HepG2 (cell line): ENCODE results near the gene TBC1D10B. TPM values are rescaled to one million over a fixed set of nuclear protein-coding genes. Genes with fewer than 3 reads are reported as not detected.

ENCODE experiments used
- FOXA1 ChIP-seq, 2 experiments: fragments of 450-650 bp in 1 of 2; sonication (generic) in 1 of 2; formaldehyde crosslinking in 1 of 2; IDR thresholded peaks; 2 replicates each; pipeline versions ENCODE4 v1.4.0 to v1.6.1; 2016 to 2020; ENCODE audit warnings: missing genetic modification reagents in 1 of 2
- HIC2 ChIP-seq: sonication (generic); formaldehyde crosslinking; IDR thresholded peaks from 2 replicates; pipeline ENCODE4 v1.9.0; 2022; ENCODE audit warnings: low read depth, missing genetic modification reagents
- MED13 ChIP-seq: sonication (generic); formaldehyde crosslinking; IDR thresholded peaks from 2 replicates; pipeline ENCODE4 v1.5.0; 2020; ENCODE audit warnings: missing genetic modification reagents
- POLR2AphosphoS5 ChIP-seq: IDR thresholded peaks from 2 replicates; pipeline ENCODE4 v1.6.1; 2012; ENCODE audit warnings: low read depth, low read length
- RXRB ChIP-seq: IDR thresholded peaks from 2 replicates; pipeline ENCODE4 v1.6.1; 2016; ENCODE audit warnings: borderline replicate concordance, missing genetic modification reagents, missing compliant biosample characterization
- SPEN ChIP-seq: sonication (generic); formaldehyde crosslinking; IDR thresholded peaks from 2 replicates; pipeline ENCODE4 v1.5.1; 2020; ENCODE audit warnings: low read depth, mild to moderate bottlenecking, missing genetic modification reagents
- TAF1 ChIP-seq: sonication (generic); formaldehyde crosslinking; IDR thresholded peaks from 2 replicates; pipeline ENCODE4 v1.4.0; 2020; ENCODE audit warnings: missing genetic modification reagents
- ZFX ChIP-seq: sonication (generic); formaldehyde crosslinking; IDR thresholded peaks from 2 replicates; pipeline ENCODE4 v1.4.0; 2020; ENCODE audit warnings: mild to moderate bottlenecking, low read depth, missing genetic modification reagents, moderate library complexity
- ZNF407 ChIP-seq: sonication (generic); formaldehyde crosslinking; IDR thresholded peaks from one replicate; pipeline ENCODE4 v1.5.1; 2020; ENCODE audit warnings: mild to moderate bottlenecking, missing genetic modification reagents; ENCODE audit errors: not compliant biosample characterization
- ZNF891 ChIP-seq: sonication (generic); formaldehyde crosslinking; IDR thresholded peaks from 2 replicates; pipeline ENCODE4 v1.5.0; 2020; ENCODE audit warnings: mild to moderate bottlenecking, missing genetic modification reagents
- polyA plus RNA-seq, 8 experiments: library from polyadenylated mRNA; depleted of rRNA in 3 of 8; stranded (reverse) in 7 of 8; unstranded in 1 of 8; fragments of >200 nt; fragmentation: Illumina TruSeq in 4 of 8; extraction: Trizol in 4 of 8; gene quantifications; 2 replicates each; pipeline versions ENCODE4 v1.2.1 to v1.2.3, GENCODE V29; 2011 to 2016; ENCODE audit warnings: low read depth in 4 of 8, missing spikeins in 1 of 8, mixed read lengths in 1 of 8; ENCODE audit not compliant: insufficient read depth in 1 of 8
- total RNA-seq, 5 experiments: library from RNA; depleted of rRNA; stranded (reverse); fragments of >200 nt; fragmentation: Illumina TruSeq; extraction: Trizol; gene quantifications; 2 replicates each; pipeline ENCODE4 v1.2.3, GENCODE V29; 2016; ENCODE audit warnings: low read depth in 1 of 5
- TF ChIP-seq, protein P1 (sequence below): IDR thresholded peaks from 2 replicates; pipeline ENCODE4 v1.6.1; 2016; ENCODE audit warnings: missing compliant biosample characterization, missing genetic modification reagents, borderline replicate concordance
- TF ChIP-seq, protein P2 (sequence below): sonication (generic); formaldehyde crosslinking; IDR thresholded peaks from 2 replicates; pipeline ENCODE4 v1.4.0; 2020; ENCODE audit warnings: missing genetic modification reagents

Gene TBC1D10B
- total and polyA plus RNA-seq, 2 of the 13 experiments (the other 11 are each of a cell fraction or from before 2014, with no cell fraction given), result 15.7 to 24.8 TPM

- TF ChIP-seq ZNF407, result peak; percentile 2
- TF ChIP-seq MED13 (CRISPR knock-in tag), result 0 out of 2 replicates have a peak, but pooled peaks have one; percentile 3
- TF ChIP-seq, protein P1, sequence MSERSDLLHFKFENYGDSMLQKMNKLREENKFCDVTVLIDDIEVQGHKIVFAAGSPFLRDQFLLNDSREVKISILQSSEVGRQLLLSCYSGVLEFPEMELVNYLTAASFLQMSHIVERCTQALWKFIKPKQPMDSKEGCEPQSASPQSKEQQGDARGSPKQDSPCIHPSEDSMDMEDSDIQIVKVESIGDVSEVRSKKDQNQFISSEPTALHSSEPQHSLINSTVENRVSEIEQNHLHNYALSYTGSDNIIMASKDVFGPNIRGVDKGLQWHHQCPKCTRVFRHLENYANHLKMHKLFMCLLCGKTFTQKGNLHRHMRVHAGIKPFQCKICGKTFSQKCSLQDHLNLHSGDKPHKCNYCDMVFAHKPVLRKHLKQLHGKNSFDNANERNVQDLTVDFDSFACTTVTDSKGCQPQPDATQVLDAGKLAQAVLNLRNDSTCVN (CRISPR knock-in tag), result no peak
- no peak for TF ChIP-seq TAF1 (CRISPR knock-in tag)
- no peak for TF ChIP-seq SPEN (CRISPR knock-in tag)
- TF ChIP-seq ZNF891, result no peak
- TF ChIP-seq FOXA1 (IDR thresholded peaks at IDR 0.05), result no peak
- no peak for TF ChIP-seq FOXA1 (CRISPR knock-in tag; IDR thresholded peaks at IDR 0.05)
- TF ChIP-seq, protein P2, sequence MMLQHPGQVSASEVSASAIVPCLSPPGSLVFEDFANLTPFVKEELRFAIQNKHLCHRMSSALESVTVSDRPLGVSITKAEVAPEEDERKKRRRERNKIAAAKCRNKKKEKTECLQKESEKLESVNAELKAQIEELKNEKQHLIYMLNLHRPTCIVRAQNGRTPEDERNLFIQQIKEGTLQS (CRISPR knock-in tag), result no peak
- TF ChIP-seq ZFX (CRISPR knock-in tag), result peak; percentile 52; the same call in 1 of the 2 replicates
- TF ChIP-seq HIC2 (CRISPR knock-in tag), result peak; percentile 31; the same call in 1 of the 2 replicates
- TF ChIP-seq RXRB (CRISPR knock-in tag), result no peak
- TF ChIP-seq POLR2AphosphoS5, result 0 out of 2 replicates have a peak, but pooled peaks have one; percentile 6
These were observed 14.4 kb downstream of the TBC1D10B start (continued) for GRCh38 chr16:30355954-30356308.
